Muscle layer of colon (tissue), 2 donors: ENCODE results near the gene UBE2L3.
"Not testable (repeated sequence)": the region's sequence is repeated elsewhere in the genome, so short reads cannot be mapped to it uniquely, and the experiment has no call there.

Source experiments
- H3K27ac ChIP-seq: one replicate; pipeline ENCODE4 v1.7.0; 2013; ENCODE audit warnings: low read depth, mild to moderate bottlenecking, low read length, moderate library complexity
- H3K27me3 ChIP-seq, 2 donors: one replicate each; pipeline ENCODE4 v1.7.0; 2013; ENCODE audit warnings: low read length in 2 of 2, mild to moderate bottlenecking in 2 of 2; ENCODE audit not compliant: insufficient read depth in 2 of 2, control insufficient read depth in 1 of 2
- H3K36me3 ChIP-seq: one replicate; pipeline ENCODE4 v1.7.0; 2013; ENCODE audit warnings: mild to moderate bottlenecking, low read length; ENCODE audit not compliant: insufficient read depth
- H3K4me1 ChIP-seq: one replicate; pipeline ENCODE4 v1.7.0; 2013; ENCODE audit warnings: mild to moderate bottlenecking, low read length; ENCODE audit not compliant: insufficient read depth
- H3K4me3 ChIP-seq, 2 donors: one replicate each; pipeline ENCODE4 v1.7.0; 2013; ENCODE audit warnings: low read length in 2 of 2, low read depth in 1 of 2, mild to moderate bottlenecking in 1 of 2, moderate library complexity in 1 of 2
- H3K9ac ChIP-seq: one replicate; pipeline ENCODE4 v1.7.0; 2013; ENCODE audit warnings: low read length
- H3K9me3 ChIP-seq: one replicate; pipeline ENCODE4 v1.7.0; 2013; ENCODE audit warnings: mild to moderate bottlenecking, low read length
- donor health status: abdominal sarcoma.
- donor health status: Adenocarcinoma of cecum.

Gene UBE2L3

GRCh38 chr22:21593406-21594232 is 26.1 kb downstream of the UBE2L3 start:
- H3K9me3 ChIP-seq, result no peaks in the 10 kb centered on the region
- H3K27ac ChIP-seq, result no peak overlapping the region
- no peaks in the 10 kb centered on the region for H3K27me3 ChIP-seq
- no peak overlapping the region for H3K9ac ChIP-seq
- no peak overlapping the region for H3K4me3 ChIP-seq
- peaks cover 21% of the 10 kb centered on the region for H3K4me1 ChIP-seq
- H3K36me3 ChIP-seq, result peaks cover 34% of the 10 kb centered on the region

- H3K36me3 ChIP-seq, result peaks cover 34% of the 10 kb centered on the region
- H3K4me1 ChIP-seq, result peaks cover 21% of the 10 kb centered on the region
- no peak overlapping the region for H3K27ac ChIP-seq
Measured at GRCh38 chr22:21594865-21595452, 27.4 kb downstream of the UBE2L3 start.

DNA sequence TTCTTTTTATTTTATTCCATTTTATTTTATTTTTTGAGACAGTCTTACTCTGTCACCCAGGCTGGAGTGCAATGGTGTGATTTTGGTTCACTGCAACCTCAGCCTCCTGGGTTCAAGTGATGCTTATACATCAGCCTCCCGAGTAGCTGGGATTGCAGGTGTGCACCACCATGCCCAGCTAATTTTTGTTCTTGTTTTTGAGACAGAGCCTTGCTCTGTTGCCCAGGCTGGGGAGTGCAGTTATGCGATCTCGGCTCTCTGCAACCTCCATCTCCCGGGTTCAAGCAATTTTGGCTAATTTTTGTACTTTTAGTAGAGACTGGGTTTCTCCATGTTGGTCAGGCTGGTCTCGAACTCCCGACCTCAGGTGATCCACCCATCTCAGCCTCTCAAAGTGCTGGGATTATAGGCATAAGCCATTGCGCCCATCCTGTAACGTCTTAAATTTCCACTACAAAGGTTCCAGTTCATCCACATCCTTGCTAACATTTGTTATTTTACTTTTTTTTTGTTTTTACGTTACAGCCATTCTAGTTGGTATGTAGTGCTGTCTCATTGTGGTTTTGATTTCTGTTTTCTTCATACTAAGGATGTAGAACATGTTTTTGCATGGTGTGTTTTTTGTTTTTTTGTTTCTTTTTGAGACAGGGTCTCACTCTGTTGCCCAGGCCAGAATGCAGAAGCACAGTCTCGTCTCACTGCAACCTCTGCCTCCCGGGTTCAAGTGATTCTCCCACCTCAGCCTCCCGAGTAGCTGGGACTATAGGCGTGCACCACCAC is 29.0 kb downstream of the UBE2L3 start:
- Histone ChIP-seq H3K36me3 (peaks cover 34% of the 10 kb centered on the region), H3K4me1 (peaks cover 10% of the 10 kb centered on the region)
- not testable (repeated sequence) for H3K27me3 ChIP-seq, H3K9me3 ChIP-seq, H3K9ac ChIP-seq, H3K4me3 ChIP-seq, H3K27ac ChIP-seq

More at GRCh38 chr22:21594865-21595452, 27.4 kb downstream of the UBE2L3 start:
- Histone ChIP-seq H3K9ac (no peak overlapping the region), H3K27me3 (no peaks in the 10 kb centered on the region), H3K4me3 (no peak overlapping the region), H3K9me3 (no peaks in the 10 kb centered on the region)

GRCh38 chr22:21598302-21598701 is 30.8 kb downstream of the UBE2L3 start:
- Histone ChIP-seq H3K27ac (no peak overlapping the region), H3K27me3 (no peaks in the 10 kb centered on the region), H3K9ac (no peak overlapping the region), H3K4me1 (peaks cover 8% of the 10 kb centered on the region), H3K9me3 (no peaks in the 10 kb centered on the region), H3K4me3 (no peak overlapping the region), H3K36me3 (peaks cover 25% of the 10 kb centered on the region)

GRCh38 chr22:21599053-21599893 is 31.8 kb downstream of the UBE2L3 start:
- Histone ChIP-seq H3K9ac (no peak overlapping the region), H3K27me3 (no peaks in the 10 kb centered on the region), H3K9me3 (no peaks in the 10 kb centered on the region), H3K27ac (no peak overlapping the region), H3K4me1 (peaks cover 8% of the 10 kb centered on the region), H3K36me3 (peaks cover 15% of the 10 kb centered on the region), H3K4me3 (no peak overlapping the region)

DNA sequence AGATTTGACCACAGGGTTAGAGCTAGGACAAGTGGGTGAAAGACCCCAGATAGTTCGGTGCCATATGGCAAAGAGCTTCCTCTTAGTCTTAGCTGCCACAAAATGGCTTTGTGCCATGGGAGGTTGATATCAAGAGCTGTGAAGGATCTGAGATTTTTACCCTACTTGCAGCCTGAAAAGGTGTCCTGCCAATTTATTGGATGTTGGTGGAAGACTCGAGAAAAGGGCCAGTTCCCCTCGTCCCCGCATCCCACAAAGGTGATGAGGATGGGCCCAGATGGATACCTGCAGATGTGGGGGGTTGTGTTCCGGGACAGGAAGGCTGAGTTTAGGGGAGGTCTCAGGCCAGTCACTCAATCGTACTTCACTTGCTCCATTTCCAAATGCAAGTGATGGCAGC is 35.1 kb downstream of the UBE2L3 start:
- no peak overlapping the region for H3K27ac ChIP-seq
- H3K36me3 ChIP-seq, result no peaks in the 10 kb centered on the region
- H3K4me3 ChIP-seq, result no peak overlapping the region
- no peak overlapping the region for H3K9ac ChIP-seq
- no peaks in the 10 kb centered on the region for H3K27me3 ChIP-seq
- H3K9me3 ChIP-seq, result no peaks in the 10 kb centered on the region
- no peaks in the 10 kb centered on the region for H3K4me1 ChIP-seq

GRCh38 chr22:21603973-21604372 is 36.5 kb downstream of the UBE2L3 start:
- Histone ChIP-seq H3K36me3 (no peaks in the 10 kb centered on the region), H3K9me3 (no peaks in the 10 kb centered on the region), H3K9ac (no peak overlapping the region), H3K27me3 (no peaks in the 10 kb centered on the region), H3K4me3 (no peak overlapping the region), H3K4me1 (no peaks in the 10 kb centered on the region), H3K27ac (no peak overlapping the region)

DNA sequence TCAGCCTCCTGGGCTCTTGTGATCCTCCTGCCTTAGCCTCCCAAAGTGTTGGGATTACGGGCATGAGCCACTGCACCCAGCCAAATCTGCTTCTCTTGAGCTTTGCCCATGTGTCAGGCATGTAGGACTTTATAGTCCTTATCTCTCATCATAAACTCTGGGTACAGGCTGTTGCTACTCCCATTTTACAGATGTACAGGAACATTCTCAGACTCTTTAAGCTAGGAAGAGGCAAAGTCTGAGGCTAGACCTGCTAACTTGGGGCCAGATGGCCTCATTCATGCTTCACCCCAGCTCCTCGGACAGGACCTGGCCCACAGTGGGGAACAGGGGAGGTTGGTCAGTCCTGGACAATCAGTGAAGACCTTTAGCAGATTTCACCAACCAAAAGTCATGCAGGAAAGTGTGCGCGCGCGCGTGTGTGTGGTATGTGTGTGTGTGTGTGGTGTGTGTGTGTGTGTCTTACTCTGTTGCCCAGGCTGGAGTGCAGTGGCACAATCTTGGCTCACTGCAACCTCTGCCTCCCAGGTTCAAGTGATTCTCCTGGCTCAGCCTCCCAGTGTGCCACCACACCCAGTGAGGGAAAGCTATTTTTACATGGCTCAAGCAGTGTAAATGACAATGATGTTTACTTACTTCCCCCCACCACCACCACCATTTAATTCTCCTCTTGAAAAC is 38.5 kb downstream of the UBE2L3 start:
- Histone ChIP-seq H3K27ac (no peak overlapping the region), H3K4me1 (no peaks in the 10 kb centered on the region), H3K36me3 (peaks cover 3% of the 10 kb centered on the region), H3K9ac (no peak overlapping the region), H3K27me3 (no peaks in the 10 kb centered on the region), H3K4me3 (no peak overlapping the region), H3K9me3 (no peaks in the 10 kb centered on the region)

DNA sequence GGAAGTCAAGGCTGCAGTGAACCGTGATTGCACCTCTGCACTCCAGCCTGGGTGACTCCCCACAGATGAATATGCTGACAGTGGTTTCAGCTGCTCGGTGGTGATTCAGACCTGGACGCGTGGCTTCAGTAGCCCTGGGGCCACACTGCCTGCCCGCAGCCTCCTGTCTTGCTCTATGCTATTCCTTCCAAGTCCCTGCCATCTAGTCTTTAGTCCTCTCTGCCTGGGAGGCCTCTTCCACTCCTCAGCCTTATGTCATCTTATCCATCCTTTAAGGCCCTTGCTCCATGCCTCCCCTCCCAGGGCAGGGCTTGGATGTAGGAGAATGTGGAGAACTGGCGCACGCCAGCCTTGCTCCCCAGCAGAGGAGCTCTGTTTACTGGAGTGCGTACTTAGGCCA is 39.3 kb downstream of the UBE2L3 start:
- no peak overlapping the region for H3K4me3 ChIP-seq
- H3K9ac ChIP-seq, result no peak overlapping the region
- peaks cover 10% of the 10 kb centered on the region for H3K36me3 ChIP-seq
- H3K27me3 ChIP-seq, result no peaks in the 10 kb centered on the region
- H3K4me1 ChIP-seq, result no peaks in the 10 kb centered on the region
- no peak overlapping the region for H3K27ac ChIP-seq
- no peaks in the 10 kb centered on the region for H3K9me3 ChIP-seq

- not testable (repeated sequence) for H3K4me1 ChIP-seq, H3K9me3 ChIP-seq
Measured at GRCh38 chr22:21609556-21610157, 42.1 kb downstream of the UBE2L3 start.

More at GRCh38 chr22:21609556-21610157, 42.1 kb downstream of the UBE2L3 start:
- H3K4me3 ChIP-seq, H3K27ac ChIP-seq, H3K27me3 ChIP-seq, H3K9ac ChIP-seq: not testable (repeated sequence)
- peaks cover 30% of the 10 kb centered on the region for H3K36me3 ChIP-seq
